PC-3 (cell line): ENCODE measurements around the gene ZKSCAN5. TPM values are rescaled to one million over a fixed set of nuclear protein-coding genes. Genes with fewer than 3 reads are reported as not detected.
"Not testable (repeated sequence)": the region's sequence is repeated elsewhere in the genome, so short reads cannot be mapped to it uniquely, and the experiment has no call there.

Source experiments
- ATAC-seq: fragments of 200-7000 bp; cut with Tn5 transposase; 2 replicates; pipeline ENCODE4 v1.9.1; 2020; ENCODE audit warnings: mild to moderate bottlenecking, moderate library complexity
- BruUV-seq: library from RNA; stranded (reverse); fragments of 400-500 nt; replicated peaks from 2 replicates; lab custom pipeline; 2021; lab: Mats Ljungman, UMichigan
- CTCF ChIA-PET: fragments of 300-600 bp; sonication (Branson Sonifier 250); formaldehyde crosslinking; loops from one replicate; lab custom pipeline; 2022; ENCODE audit warnings: antibody characterized with exemption; lab: Charles Lee
- POLR2A ChIA-PET: fragments of 300-600 bp; sonication (Branson Sonifier 250); formaldehyde crosslinking; loops from one replicate; lab custom pipeline; 2022; ENCODE audit warnings: antibody characterized with exemption; ENCODE audit not compliant: unreplicated experiment; lab: Charles Lee
- DNase-seq: peaks from one replicate; pipeline ENCODE4 v3.0.0-alpha.2; 2015
- H2AFZ ChIP-seq: fragments of 300-600 bp; sonication (generic); 2 replicates; pipeline ENCODE4 v1.6.0; 2016; ENCODE audit warnings: antibody characterized with exemption, low read length
- H3F3A ChIP-seq: fragments of 300-600 bp; sonication (generic); one replicate; pipeline ENCODE4 v1.6.0; 2017; ENCODE audit warnings: antibody characterized with exemption, low read length, control low read depth, mild to moderate bottlenecking; ENCODE audit not compliant: unreplicated experiment
- H3K27ac ChIP-seq: fragments of 300-600 bp; sonication (generic); 2 replicates; pipeline ENCODE4 v1.5.1; 2016; ENCODE audit warnings: mild to moderate bottlenecking, low read length
- H3K27me3 ChIP-seq: fragments of 300-600 bp; sonication (generic); 2 replicates; pipeline ENCODE4 v1.6.1; 2016; ENCODE audit warnings: low read length, mixed read lengths
- H3K36me3 ChIP-seq: fragments of 300-600 bp; sonication (generic); 2 replicates; pipeline ENCODE4 v1.6.1; 2016; ENCODE audit warnings: low read depth, mixed run types, low read length, mixed read lengths
- H3K4me1 ChIP-seq: fragments of 300-600 bp; sonication (generic); 2 replicates; pipeline ENCODE4 v1.5.1; 2016; ENCODE audit warnings: low read length; ENCODE audit not compliant: insufficient read depth
- H3K4me2 ChIP-seq: fragments of 300-600 bp; sonication (generic); 2 replicates; pipeline ENCODE4 v1.6.0; 2016; ENCODE audit warnings: low read length
- H3K4me3 ChIP-seq: fragments of 300-600 bp; sonication (generic); 2 replicates; pipeline ENCODE4 v1.5.1; 2016; ENCODE audit warnings: mild to moderate bottlenecking, low read length, mixed read lengths
- H3K79me2 ChIP-seq: fragments of 300-600 bp; sonication (generic); 2 replicates; pipeline ENCODE4 v1.6.1; 2017; ENCODE audit warnings: low read length, mixed read lengths
- H3K9ac ChIP-seq: fragments of 300-600 bp; sonication (generic); 2 replicates; pipeline ENCODE4 v1.6.0; 2016; ENCODE audit warnings: mild to moderate bottlenecking, low read length
- H3K9me2 ChIP-seq: fragments of 300-600 bp; sonication (generic); replicated peaks from 2 replicates; pipeline ENCODE4 v1.6.1; 2016; ENCODE audit warnings: mixed run types, low read length, mixed read lengths
- H3K9me3 ChIP-seq: fragments of 300-600 bp; sonication (generic); 2 replicates; pipeline ENCODE4 v1.6.1; 2016; ENCODE audit warnings: low read length, mixed read lengths
- H4K20me1 ChIP-seq: fragments of 300-600 bp; sonication (generic); 2 replicates; pipeline ENCODE4 v1.6.1; 2016; ENCODE audit warnings: low read length, mixed read lengths
- EZH2 ChIP-seq: fragments of 300-600 bp; sonication (generic); IDR thresholded peaks from one replicate; pipeline ENCODE4 v1.6.1; 2017; ENCODE audit warnings: antibody characterized with exemption, mild to moderate bottlenecking, low read length; ENCODE audit not compliant: unreplicated experiment
- EZH2phosphoT487 ChIP-seq: fragments of 300-600 bp; sonication (generic); IDR thresholded peaks from 2 replicates; pipeline ENCODE4 v1.6.1; 2018; ENCODE audit warnings: mild to moderate bottlenecking, antibody characterized with exemption, low read length, borderline replicate concordance
- intact Hi-C: fragments of 100-400 bp; cut with micrococcal nuclease; formaldehyde crosslinking; loops from 2 replicates; pipeline ENCODE4 v1.9.0; 2023
- total RNA-seq: library from RNA; depleted of rRNA; stranded (reverse); fragments of >200 nt; gene quantifications from 2 replicates; pipeline ENCODE4 v1.2.3, GENCODE V29; 2014
- TF ChIP-seq, protein P1 (sequence below): fragments of 300-600 bp; sonication (generic); conservative IDR thresholded peaks from 2 replicates; pipeline ENCODE4 v1.5.1; 2017; ENCODE audit warnings: antibody characterized with exemption, low read depth, mild to moderate bottlenecking, low read length

The ZKSCAN5 gene
- total RNA-seq, 1 experiment from 2014 or later: 9.9 TPM

DNA sequence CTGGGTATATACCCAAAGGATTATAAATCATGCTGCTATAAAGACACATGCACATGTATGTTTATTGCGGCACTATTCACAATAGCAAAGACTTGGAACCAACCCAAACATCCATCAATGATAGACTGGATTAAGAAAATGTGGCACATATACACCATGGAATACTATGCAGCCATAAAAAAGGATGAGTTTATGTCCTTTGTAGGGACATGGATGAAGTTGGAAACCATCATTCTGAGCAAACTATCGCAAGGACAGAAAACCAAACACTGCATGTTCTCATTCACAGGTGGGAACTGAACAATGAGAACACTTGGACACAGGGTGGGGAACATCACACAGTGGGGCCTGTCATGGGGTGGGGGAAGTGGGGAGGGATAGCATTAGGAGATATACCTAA, 45.1 kb downstream of the ZKSCAN5 start:
- H3K36me3 ChIP-seq, H3K4me3 ChIP-seq, H3F3A ChIP-seq, H3K9ac ChIP-seq, H3K9me2 ChIP-seq, H3K4me2 ChIP-seq, intact Hi-C loops, H3K79me2 ChIP-seq, CTCF ChIA-PET, DNase-seq, H2AFZ ChIP-seq, H3K27me3 ChIP-seq, ATAC-seq, H3K4me1 ChIP-seq, H3K9me3 ChIP-seq, BruUV-seq, H4K20me1 ChIP-seq, POLR2A ChIA-PET, H3K27ac ChIP-seq: not testable (repeated sequence)

DNA sequence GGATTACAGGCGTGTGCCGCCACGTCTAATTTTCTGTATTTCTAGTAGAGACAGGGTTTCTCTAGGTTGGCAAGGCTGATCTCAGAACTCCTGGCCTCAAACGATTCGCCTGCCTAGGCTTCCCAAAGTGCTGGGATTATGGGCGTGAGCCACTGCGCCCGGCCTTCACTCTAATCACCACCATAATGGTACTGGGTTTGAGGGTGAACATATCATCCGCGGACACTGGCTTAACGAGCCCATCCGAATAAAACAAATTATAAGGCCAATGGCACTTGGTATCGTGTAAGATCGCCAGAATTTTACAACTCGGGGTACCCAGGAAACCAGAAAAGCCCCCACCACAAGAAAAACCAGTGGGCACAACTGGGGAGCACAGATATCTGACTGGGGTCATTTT, 46.9 kb downstream of the ZKSCAN5 start:
- H3K4me1 ChIP-seq: no peaks in the 10 kb centered on the region
- H3K4me3 ChIP-seq: peak overlapping the region; percentile 92
- ChIA-PET CTCF (no interaction called here), POLR2A (no interaction called here)
- H3K9me2 ChIP-seq: no peaks in the 10 kb centered on the region
- TF ChIP-seq EZH2phosphoT487: no peak
- no peaks in the 10 kb centered on the region for H4K20me1 ChIP-seq
- DNase-seq (no peak), ATAC-seq (peak; percentile 47)
- H2AFZ ChIP-seq: peak overlapping the region; percentile 97
- H3K27ac ChIP-seq: 0 out of 2 replicates have a peak overlapping the region, but pooled peaks have one; percentile 11
- H3K27me3 ChIP-seq: no peaks in the 10 kb centered on the region
- peak overlapping the region; percentile 92 for H3K4me2 ChIP-seq
- BruUV-seq: TSS peak; percentile 88
- no peaks in the 10 kb centered on the region for H3K9me3 ChIP-seq
- no peaks in the 10 kb centered on the region for H3F3A ChIP-seq
- H3K79me2 ChIP-seq: peaks cover 9% of the 10 kb centered on the region
- intact Hi-C loops: no loop called here
- peak overlapping the region; percentile 91 for H3K9ac ChIP-seq
- H3K36me3 ChIP-seq: peaks cover 7% of the 10 kb centered on the region; the same call in 1 of the 2 replicates

DNA sequence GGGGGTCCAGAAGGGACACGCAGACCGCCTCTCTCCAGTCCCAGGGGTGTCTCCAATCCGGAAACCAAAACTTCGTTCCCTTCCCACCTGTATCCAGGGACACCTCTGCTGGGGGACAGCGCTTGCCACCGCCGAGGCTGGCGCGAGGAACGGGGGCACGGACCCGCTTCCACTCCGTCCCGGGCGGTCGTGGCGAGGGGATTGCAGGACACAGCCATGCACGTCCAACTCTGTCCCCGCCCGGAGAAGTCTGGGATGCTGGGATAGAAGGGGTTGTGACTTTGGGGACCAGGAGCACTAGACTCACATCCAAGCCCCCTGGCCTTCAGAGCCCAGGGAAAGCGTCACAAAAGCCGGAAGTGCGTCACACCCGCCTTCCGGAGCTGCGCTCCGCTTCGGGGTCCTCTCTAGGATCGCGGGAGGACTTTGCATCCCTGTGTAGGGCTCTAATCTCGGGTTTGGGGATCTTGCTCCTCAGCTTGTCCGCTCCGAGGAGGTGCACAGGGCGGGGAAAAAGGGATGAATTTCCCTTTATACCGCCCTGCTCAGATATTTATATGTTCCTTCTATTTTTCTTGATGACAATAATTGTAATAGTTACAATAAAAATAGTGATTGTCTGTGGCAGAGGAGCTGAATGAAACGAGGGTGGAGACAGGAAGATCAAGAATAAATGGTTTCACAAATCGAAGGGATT, 47.5 kb downstream of the ZKSCAN5 start, which contains the start of gene FAM200A:
Gene FAM200A, minus strand, starts transcription at position 348 of the 697 bp plus-strand sequence. CDS start 3,707 bp downstream, outside the sequence.
- ChIA-PET POLR2A (no interaction called here), CTCF (interaction anchor here (0.5 kb wide), 1 partner anchor 52 kb away, joined by 3 read pairs; no protein-coding TSS in a partner anchor)
- Histone ChIP-seq H3K27me3 (no peaks in the 10 kb centered on the region), H3K36me3 (peaks cover 7% of the 10 kb centered on the region; the same call in 1 of the 2 replicates), H3F3A (no peaks in the 10 kb centered on the region), H3K27ac (0 out of 2 replicates have a peak within 1 kb of the TSS, but pooled peaks have one; percentile 11), H3K4me1 (no peaks in the 10 kb centered on the region), H3K4me3 (peak within 1 kb of the TSS; percentile 92), H3K4me2 (peak within 1 kb of the TSS; percentile 92), H4K20me1 (no peaks in the 10 kb centered on the region), H2AFZ (peak within 1 kb of the TSS; percentile 97), H3K79me2 (peaks cover 9% of the 10 kb centered on the region), H3K9me3 (no peaks in the 10 kb centered on the region), H3K9ac (peak within 1 kb of the TSS; percentile 91), H3K9me2 (no peaks in the 10 kb centered on the region)
- TF ChIP-seq EZH2 (no peak), EZH2phosphoT487 (no peak)
- TF ChIP-seq, protein P1, sequence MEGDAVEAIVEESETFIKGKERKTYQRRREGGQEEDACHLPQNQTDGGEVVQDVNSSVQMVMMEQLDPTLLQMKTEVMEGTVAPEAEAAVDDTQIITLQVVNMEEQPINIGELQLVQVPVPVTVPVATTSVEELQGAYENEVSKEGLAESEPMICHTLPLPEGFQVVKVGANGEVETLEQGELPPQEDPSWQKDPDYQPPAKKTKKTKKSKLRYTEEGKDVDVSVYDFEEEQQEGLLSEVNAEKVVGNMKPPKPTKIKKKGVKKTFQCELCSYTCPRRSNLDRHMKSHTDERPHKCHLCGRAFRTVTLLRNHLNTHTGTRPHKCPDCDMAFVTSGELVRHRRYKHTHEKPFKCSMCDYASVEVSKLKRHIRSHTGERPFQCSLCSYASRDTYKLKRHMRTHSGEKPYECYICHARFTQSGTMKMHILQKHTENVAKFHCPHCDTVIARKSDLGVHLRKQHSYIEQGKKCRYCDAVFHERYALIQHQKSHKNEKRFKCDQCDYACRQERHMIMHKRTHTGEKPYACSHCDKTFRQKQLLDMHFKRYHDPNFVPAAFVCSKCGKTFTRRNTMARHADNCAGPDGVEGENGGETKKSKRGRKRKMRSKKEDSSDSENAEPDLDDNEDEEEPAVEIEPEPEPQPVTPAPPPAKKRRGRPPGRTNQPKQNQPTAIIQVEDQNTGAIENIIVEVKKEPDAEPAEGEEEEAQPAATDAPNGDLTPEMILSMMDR: no peak
- peak; percentile 90 for DNase-seq
- intact Hi-C loops: loop anchor here (1.0 to 2.0 kb wide), 3 partner anchors 11 to 65 kb away; partner anchors contain the start of genes ZKSCAN5 and ZSCAN25
- ATAC-seq: peak; percentile 99
- no TSS peak for BruUV-seq
